Neural progenitor cell (in vitro differentiated cells): ENCODE measurements around the gene TMCC1. TPM values are rescaled to one million over a fixed set of nuclear protein-coding genes. Genes with fewer than 3 reads are reported as not detected.

Source experiments
- DNase-seq: peaks from one replicate; pipeline ENCODE4 v3.0.0-alpha.2; 2016; ENCODE audit warnings: low spot score
- H2AFZ ChIP-seq: fragments of 200-600 bp; sonication (generic); replicated peaks from 2 replicates; pipeline ENCODE4 v1.6.1; 2016; ENCODE audit warnings: antibody characterized with exemption
- H3F3A ChIP-seq: fragments of 200-600 bp; sonication (generic); 2 replicates; pipeline ENCODE4 v1.6.1; 2016; ENCODE audit warnings: antibody characterized with exemption, low read depth
- H3K27ac ChIP-seq: fragments of 200-600 bp; sonication (generic); 2 replicates; pipeline ENCODE4 v1.5.1; 2016; ENCODE audit warnings: mild to moderate bottlenecking
- H3K27me3 ChIP-seq: fragments of 200-600 bp; sonication (generic); 2 replicates; pipeline ENCODE4 v1.6.1; 2016; ENCODE audit warnings: mild to moderate bottlenecking, moderate library complexity
- H3K36me3 ChIP-seq: fragments of 200-600 bp; sonication (generic); 2 replicates; pipeline ENCODE4 v1.5.1; 2016
- H3K4me1 ChIP-seq: fragments of 200-600 bp; sonication (generic); 2 replicates; pipeline ENCODE4 v1.6.1; 2016; ENCODE audit warnings: mixed run types
- H3K4me2 ChIP-seq: fragments of 200-600 bp; sonication (generic); 2 replicates; pipeline ENCODE4 v1.6.1; 2016
- H3K4me3 ChIP-seq: fragments of 200-600 bp; sonication (generic); 2 replicates; pipeline ENCODE4 v1.5.1; 2016
- H3K79me2 ChIP-seq: fragments of 200-600 bp; sonication (generic); 2 replicates; pipeline ENCODE4 v1.6.1; 2016; ENCODE audit warnings: low read depth
- H3K9ac ChIP-seq: fragments of 200-600 bp; sonication (generic); 2 replicates; pipeline ENCODE4 v1.6.1; 2016
- H3K9me3 ChIP-seq: fragments of 200-600 bp; sonication (generic); 2 replicates; pipeline ENCODE4 v1.5.1; 2016; ENCODE audit warnings: low read depth
- H4K20me1 ChIP-seq: fragments of 200-600 bp; sonication (generic); 2 replicates; pipeline ENCODE4 v1.6.1; 2016; ENCODE audit warnings: low read depth
- H3K27ac Mint-ChIP-seq: 3 replicates; pipeline ENCODE4 v1.8.0; 2021; ENCODE audit warnings: mixed read lengths
- H3K27me3 Mint-ChIP-seq: 2 replicates; pipeline ENCODE4 v1.8.0; 2022; ENCODE audit warnings: low read depth, mild to moderate bottlenecking, inconsistent platforms, moderate library complexity, mixed read lengths; ENCODE audit not compliant: insufficient read depth
- H3K36me3 Mint-ChIP-seq: 3 replicates; pipeline ENCODE4 v1.8.0; 2021; ENCODE audit warnings: mixed read lengths
- H3K4me1 Mint-ChIP-seq: 3 replicates; pipeline ENCODE4 v1.8.0; 2021; ENCODE audit warnings: mixed read lengths
- H3K4me3 Mint-ChIP-seq: 3 replicates; pipeline ENCODE4 v1.8.0; 2021; ENCODE audit warnings: mild to moderate bottlenecking, moderate library complexity, mixed read lengths
- H3K9me3 Mint-ChIP-seq: 3 replicates; pipeline ENCODE4 v1.8.0; 2020; ENCODE audit warnings: mixed read lengths
- CTCF ChIP-seq: fragments of 200-600 bp; sonication (generic); IDR thresholded peaks from 2 replicates; pipeline ENCODE4 v1.5.1; 2017; ENCODE audit warnings: antibody characterized with exemption, mild to moderate bottlenecking
- EZH2 ChIP-seq: fragments of 200-600 bp; sonication (generic); IDR thresholded peaks from 2 replicates; pipeline ENCODE4 v1.6.1; 2017; ENCODE audit warnings: antibody characterized with exemption, mild to moderate bottlenecking, moderate library complexity
- EZH2phosphoT487 ChIP-seq: fragments of 200-600 bp; sonication (generic); IDR thresholded peaks from 2 replicates; pipeline ENCODE4 v1.6.1; 2017; ENCODE audit warnings: antibody characterized with exemption
- total RNA-seq: library from RNA; depleted of rRNA; stranded (reverse); fragments of >200 nt; gene quantifications from 2 replicates; pipeline ENCODE4 v1.2.3, GENCODE V29; 2015; ENCODE audit warnings: low replicate concordance

The TMCC1 gene
- total RNA-seq, 1 donor from 2014 or later = 29.8 TPM

GRCh38 chr3:129824926-129825541, 68.5 kb downstream of the TMCC1 start:
- Mint-ChIP-seq H3K4me3 (no peak overlapping the region), H3K27me3 (no peaks in the 10 kb centered on the region), H3K9me3 (no peaks in the 10 kb centered on the region), H3K36me3 (peaks cover 3% of the 10 kb centered on the region), H3K27ac (no peak overlapping the region), H3K4me1 (peaks cover 2% of the 10 kb centered on the region)
- Histone ChIP-seq H3K36me3 (no peaks in the 10 kb centered on the region), H3F3A (peaks cover 4% of the 10 kb centered on the region), H2AFZ (no peak overlapping the region), H3K79me2 (peaks cover 36% of the 10 kb centered on the region), H3K4me2 (no peak overlapping the region), H3K4me3 (no peak overlapping the region), H3K9ac (no peak overlapping the region), H3K4me1 (peaks cover 4% of the 10 kb centered on the region), H4K20me1 (peaks cover 14% of the 10 kb centered on the region), H3K9me3 (no peaks in the 10 kb centered on the region), H3K27me3 (no peaks in the 10 kb centered on the region), H3K27ac (no peak overlapping the region)
- TF ChIP-seq EZH2 (no peak), CTCF (peak; percentile 89), EZH2phosphoT487 (no peak)
- peak; percentile 78 for DNase-seq

GRCh38 chr3:129822679-129823078, 70.8 kb downstream of the TMCC1 start:
- Histone ChIP-seq H3K27me3 (no peaks in the 10 kb centered on the region), H3K9ac (no peak overlapping the region), H3K79me2 (peaks cover 37% of the 10 kb centered on the region), H3K36me3 (no peaks in the 10 kb centered on the region), H3K9me3 (no peaks in the 10 kb centered on the region), H3F3A (no peaks in the 10 kb centered on the region), H3K27ac (no peak overlapping the region), H3K4me2 (no peak overlapping the region), H2AFZ (no peak overlapping the region), H4K20me1 (peaks cover 14% of the 10 kb centered on the region), H3K4me1 (peaks cover 4% of the 10 kb centered on the region), H3K4me3 (no peak overlapping the region)
- no peak overlapping the region for H3K27ac Mint-ChIP-seq
- H3K4me1 Mint-ChIP-seq = no peaks in the 10 kb centered on the region
- no peak for TF ChIP-seq EZH2
- no peak for TF ChIP-seq CTCF
- TF ChIP-seq EZH2phosphoT487 = no peak
- DNase-seq = no peak
- no peaks in the 10 kb centered on the region for H3K9me3 Mint-ChIP-seq
- peaks cover 3% of the 10 kb centered on the region for H3K36me3 Mint-ChIP-seq
- no peaks in the 10 kb centered on the region for H3K27me3 Mint-ChIP-seq
- H3K4me3 Mint-ChIP-seq = no peak overlapping the region

- Histone ChIP-seq H3K9ac (no peak overlapping the region), H3F3A (no peaks in the 10 kb centered on the region), H2AFZ (no peak overlapping the region), H3K4me1 (peaks cover 4% of the 10 kb centered on the region), H3K4me2 (no peak overlapping the region), H3K4me3 (no peak overlapping the region), H3K27ac (no peak overlapping the region), H3K36me3 (no peaks in the 10 kb centered on the region), H3K79me2 (peaks cover 37% of the 10 kb centered on the region), H3K9me3 (no peaks in the 10 kb centered on the region), H4K20me1 (peaks cover 14% of the 10 kb centered on the region), H3K27me3 (no peaks in the 10 kb centered on the region)
- Mint-ChIP-seq H3K27ac (no peak overlapping the region), H3K36me3 (peaks cover 3% of the 10 kb centered on the region), H3K27me3 (no peaks in the 10 kb centered on the region), H3K4me1 (no peaks in the 10 kb centered on the region), H3K4me3 (no peak overlapping the region), H3K9me3 (no peaks in the 10 kb centered on the region)
- DNase-seq = no peak
- TF ChIP-seq EZH2phosphoT487 (no peak), EZH2 (no peak), CTCF (no peak)
These were observed 71.3 kb downstream of the TMCC1 start for GRCh38 chr3:129822241-129822640.
